K562 (cell line): ENCODE measurements around the gene KLHL24. TPM values are rescaled to one million over a fixed set of nuclear protein-coding genes. Genes with fewer than 3 reads are reported as not detected.

Source experiments
- ATAC-seq: fragments of 200-7000 bp; cut with Tn5 transposase; 3 replicates; pipeline ENCODE4 v1.9.1; 2020; ENCODE audit warnings: moderate library complexity
- BruUV-seq: library from RNA; stranded (reverse); fragments of 400-500 nt; replicated peaks from 2 replicates; lab custom pipeline; 2021; lab: Mats Ljungman, UMichigan
- CTCF ChIA-PET: fragments of 300-600 bp; formaldehyde crosslinking; extraction: SDS; loops from one replicate; lab custom pipeline; 2021; ENCODE audit warnings: low intra/inter-chr PET ratio; lab: Yijun Ruan, JAX
- POLR2A ChIA-PET: fragments of 300-600, 350-650 bp; sonication (Branson Sonifier 250); formaldehyde crosslinking; extraction: SDS; loops from one replicate; lab custom pipeline; 2021; ENCODE audit warnings: antibody characterized with exemption, inconsistent platforms; lab: Yijun Ruan, JAX
- DNase-seq, 4 experiments: peaks; one replicate each; pipeline versions ENCODE4 v3.0.0 to v3.0.0-alpha.2; 2011 to 2018; ENCODE audit warnings: low spot score in 3 of 4, mixed read lengths in 3 of 4; ENCODE audit errors: extremely low read depth in 1 of 4
- FAIRE-seq: peaks from 2 replicates; lab custom pipeline; 2011; peaks lifted over from hg19 to GRCh38; lab: Jason Lieb, UNC
- H2AFZ ChIP-seq: 2 replicates; pipeline ENCODE4 v1.6.0; 2011; ENCODE audit warnings: low read depth, low read length, control low read depth, inconsistent platforms
- H3K27ac ChIP-seq: fragments of 200-600 bp; 3 replicates; pipeline ENCODE4 v1.8.0; 2011; ENCODE audit warnings: low read depth, mild to moderate bottlenecking, control low read depth, inconsistent platforms, low read length, moderate library complexity, mixed read lengths; ENCODE audit errors: extremely low read depth
- H3K27me3 ChIP-seq, 2 experiments: fragments of 300-600 bp in 1 of 2; 2 replicates in 1 of 2; 3 replicates in 1 of 2; pipeline versions ENCODE4 v1.6.0 to v1.8.0; 2011; ENCODE audit warnings: inconsistent platforms in 2 of 2, low read length in 2 of 2, mild to moderate bottlenecking in 1 of 2, mixed read lengths in 1 of 2, moderate library complexity in 1 of 2; ENCODE audit not compliant: control insufficient read depth in 2 of 2, insufficient read depth in 2 of 2
- H3K36me3 ChIP-seq: fragments of 300-600 bp; 3 replicates; pipeline ENCODE4 v1.8.0; 2011; ENCODE audit warnings: mild to moderate bottlenecking, low read length, inconsistent platforms; ENCODE audit not compliant: control insufficient read depth, insufficient read depth
- H3K4me1 ChIP-seq, 2 experiments: fragments of 200-600 bp in 1 of 2; replicated peaks in 1 of 2; 2 replicates in 1 of 2; 3 replicates in 1 of 2; pipeline versions ENCODE4 v1.5.1 to v1.8.0; 2011; ENCODE audit warnings: inconsistent platforms in 2 of 2, low read length in 2 of 2, mild to moderate bottlenecking in 1 of 2, mixed read lengths in 1 of 2, moderate library complexity in 1 of 2; ENCODE audit not compliant: control insufficient read depth in 2 of 2, insufficient read depth in 2 of 2
- H3K4me2 ChIP-seq: 2 replicates; pipeline ENCODE4 v1.6.1; 2011; ENCODE audit warnings: low read length, control low read depth, inconsistent platforms, mixed read lengths; ENCODE audit not compliant: insufficient read depth
- H3K4me3 ChIP-seq: fragments of 200-600 bp; sonication (generic), shearing (Covaris generic); 2 replicates; pipeline ENCODE4 v1.5.1; 2016; ENCODE audit warnings: control low read depth, inconsistent platforms
- H3K79me2 ChIP-seq: fragments of 200-600 bp; 3 replicates; pipeline ENCODE4 v1.8.0; 2011; ENCODE audit warnings: low read length, inconsistent platforms; ENCODE audit not compliant: control insufficient read depth, insufficient read depth
- H3K9ac ChIP-seq, 2 experiments: 2 replicates each; pipeline versions ENCODE4 v1.6.0 to v1.6.1; 2011; ENCODE audit warnings: low read depth in 2 of 2, low read length in 2 of 2, control low read depth in 1 of 2, inconsistent platforms in 1 of 2, mild to moderate bottlenecking in 1 of 2, mixed read lengths in 1 of 2; ENCODE audit not compliant: insufficient read depth in 1 of 2
- H3K9me1 ChIP-seq: one replicate; pipeline ENCODE4 v1.6.0; 2011; ENCODE audit warnings: inconsistent platforms, mild to moderate bottlenecking, low read length, moderate library complexity; ENCODE audit not compliant: control insufficient read depth, insufficient read depth
- H3K9me3 ChIP-seq: replicated peaks from 2 replicates; pipeline ENCODE4 v1.5.1; 2011; ENCODE audit warnings: low read depth, low read length, inconsistent platforms; ENCODE audit not compliant: control insufficient read depth, insufficient read depth
- H4K20me1 ChIP-seq: replicated peaks from 2 replicates; pipeline ENCODE4 v1.6.1; 2011; ENCODE audit warnings: low read length, inconsistent platforms, mixed read lengths; ENCODE audit not compliant: control insufficient read depth, insufficient read depth
- BHLHE40 ChIP-seq: IDR thresholded peaks from 2 replicates; pipeline ENCODE4 v1.6.1; 2011; ENCODE audit warnings: low read length, improper control_type of control experiment
- CREB5 ChIP-seq: fragments of 250-450 bp; sonication (Bioruptor Pico); IDR thresholded peaks from 2 replicates; pipeline ENCODE4 v1.5.0; 2020; ENCODE audit warnings: mild to moderate bottlenecking
- DNMT1 ChIP-seq: fragments of 450-650 bp; IDR thresholded peaks from 2 replicates; pipeline ENCODE4 v1.6.1; 2016; ENCODE audit warnings: antibody characterized with exemption, mild to moderate bottlenecking
- ESRRA ChIP-seq: fragments of 450-650 bp; IDR thresholded peaks from 2 replicates; pipeline ENCODE4 v1.6.1; 2014; ENCODE audit warnings: low read depth, mild to moderate bottlenecking, moderate library complexity, borderline replicate concordance
- ETV6 ChIP-seq, 3 experiments: fragments of 150-350 bp in 1 of 3; sonication (generic) in 1 of 3; formaldehyde crosslinking in 1 of 3; IDR thresholded peaks; 2 replicates each; pipeline versions ENCODE4 v1.6.1 to v1.8.0; 2014 to 2022; ENCODE audit warnings: borderline replicate concordance in 2 of 3, low read depth in 2 of 3, antibody characterized with exemption in 1 of 3, low read length in 1 of 3, mild to moderate bottlenecking in 1 of 3, missing genetic modification reagents in 1 of 3
- KAT2B ChIP-seq: IDR thresholded peaks from one replicate; pipeline ENCODE4 v1.6.1; 2012; ENCODE audit warnings: low read depth, mild to moderate bottlenecking, control low read depth, inconsistent platforms, low read length, moderate library complexity
- KAT8 ChIP-seq: fragments of 450-650 bp; IDR thresholded peaks from 2 replicates; pipeline ENCODE4 v1.6.1; 2016; ENCODE audit warnings: low read depth, mild to moderate bottlenecking
- KLF6 ChIP-seq: fragments of 250-450 bp; sonication (Bioruptor Pico); IDR thresholded peaks from 2 replicates; pipeline ENCODE4 v1.4.0; 2020; ENCODE audit warnings: mild to moderate bottlenecking, moderate library complexity, borderline replicate concordance
- LARP7 ChIP-seq: fragments of 450-650 bp; IDR thresholded peaks from 2 replicates; pipeline ENCODE4 v1.6.1; 2016
- MYNN ChIP-seq, 2 experiments: sonication (generic); formaldehyde crosslinking in 1 of 2; IDR thresholded peaks; 2 replicates each; pipeline versions ENCODE4 v1.5.0 to v1.6.1; 2016 to 2020; ENCODE audit warnings: antibody characterized with exemption in 1 of 2, missing genetic modification reagents in 1 of 2
- POLR2H ChIP-seq: IDR thresholded peaks from 2 replicates; pipeline ENCODE4 v1.6.1; 2016; ENCODE audit warnings: missing genetic modification characterization, low read depth, mild to moderate bottlenecking, control low read depth, missing compliant biosample characterization, moderate library complexity
- RBFOX2 ChIP-seq: fragments of 200-400 bp; formaldehyde crosslinking; IDR thresholded peaks from 2 replicates; pipeline ENCODE4 v1.6.1; 2017; ENCODE audit warnings: low read depth, mild to moderate bottlenecking, low read length, moderate library complexity
- TCFL5 ChIP-seq: fragments of 250-450 bp; sonication (Bioruptor Pico); conservative IDR thresholded peaks from 2 replicates; pipeline ENCODE4 v1.6.1; 2021; ENCODE audit warnings: mild to moderate bottlenecking, moderate library complexity, matching md5 sums
- ZNF174 ChIP-seq: fragments of 250-450 bp; sonication (Bioruptor Pico); IDR thresholded peaks from 2 replicates; pipeline ENCODE4 v1.4.0; 2020; ENCODE audit warnings: mild to moderate bottlenecking
- ZNF280A ChIP-seq: fragments of 450-650 bp; IDR thresholded peaks from 2 replicates; pipeline ENCODE4 v1.6.1; 2018; ENCODE audit warnings: mild to moderate bottlenecking, low read depth; ENCODE audit not compliant: partially characterized antibody
- WGBS: fragments of 100-300 bp; shearing (Covaris generic); methylation state at CpG from one replicate; pipeline ENCODE4 v1.1.6; 2016; ENCODE audit warnings: low coverage, mixed read lengths; ENCODE audit not compliant: insufficient coverage; ENCODE audit errors: missing lambda C conversion rate; 5-methylcytosine and 5-hydroxymethylcytosine counted together
- in situ Hi-C: fragments of 300-500 bp; cut with MboI; formaldehyde crosslinking; loops from 4 replicates; pipeline ENCODE4 v1.15.0; 2018; ENCODE audit warnings: inconsistent platforms, mixed read lengths
- intact Hi-C: fragments of 100-400 bp; cut with micrococcal nuclease; formaldehyde crosslinking; loops from 2 replicates; pipeline ENCODE4 v1.14.2; 2022
- polyA plus RNA-seq, 8 experiments: library from polyadenylated mRNA; depleted of rRNA in 4 of 8; stranded (reverse) in 5 of 8; unstranded in 3 of 8; fragments of >200 nt; fragmentation: Nextera tagmentation in 2 of 8; fragmentation: Illumina TruSeq in 1 of 8; extraction: Ambion mirVana in 2 of 8; extraction: Trizol in 1 of 8; gene quantifications; 2 replicates each; pipeline versions ENCODE4 v1.2.1 to v1.2.3, GENCODE V29; 2011 to 2014; ENCODE audit warnings: inconsistent platforms in 1 of 8, missing spikeins in 1 of 8
- total RNA-seq, 7 experiments: library from RNA; depleted of rRNA in 6 of 7; stranded (reverse); fragments of >200 nt in 6 of 7; fragmentation: Illumina TruSeq in 2 of 7; extraction: Trizol in 2 of 7; gene quantifications; 2 replicates each; pipeline versions ENCODE4 v1.2.1 to v1.2.3, GENCODE V29; 2011 to 2021; ENCODE audit warnings: low replicate concordance in 1 of 7

KLHL24 gene
- total and polyA plus RNA-seq, 9 of the 15 experiments (the other 6 are each of a cell fraction or from before 2014, with no cell fraction given) = 3.3 to 21.2 (median 14.2) TPM

- no peak for TF ChIP-seq POLR2H (tag)
- no peak for TF ChIP-seq MYNN (IDR thresholded peaks at IDR 0.05)
- TF ChIP-seq MYNN (CRISPR knock-in tag; IDR thresholded peaks at IDR 0.05) = no peak
- no peak for TF ChIP-seq ETV6 (IDR thresholded peaks at IDR 0.05; ENCODE audit: borderline replicate concordance in 1 of 2, low read depth in 2 of 2, low read length in 1 of 2)
- no peak for TF ChIP-seq ETV6 (CRISPR knock-in tag; IDR thresholded peaks at IDR 0.05; ENCODE audit: borderline replicate concordance)
- TF ChIP-seq, all 486 proteins: peak for 0
Measured at GRCh38 chr3:183618542-183618941, 16.9 kb upstream of the KLHL24 start (continued).

- no peak overlapping the region for H3K4me3 ChIP-seq
- ChIA-PET POLR2A (interaction anchor here (0.7 to 1.0 kb wide), 2 partner anchors 15 to 1043 kb away, joined by 3 to 4 read pairs; no protein-coding TSS in a partner anchor), CTCF (no interaction called here)
- WGBS = 24% methylated on average over 4 of the region's 4 CpGs
- H2AFZ ChIP-seq = 0 out of 2 replicates have a peak overlapping the region, but pooled peaks have one; percentile 18
- ATAC-seq (no peak), FAIRE-seq (no peak), DNase-seq (no peak)
- H3K36me3 ChIP-seq = no peaks in the 10 kb centered on the region
- TF ChIP-seq TCFL5 (CRISPR knock-in tag) (no peak), ZNF174 (CRISPR knock-in tag) (no peak), DNMT1 (no peak), ESRRA (no peak), RBFOX2 (no peak), KAT2B (no peak), LARP7 (no peak), BHLHE40 (no peak), KLF6 (no peak), ZNF280A (no peak), CREB5 (CRISPR knock-in tag) (no peak), KAT8 (no peak)
- no peaks in the 10 kb centered on the region for H3K9me3 ChIP-seq
- in situ Hi-C loops = no loop called here
- H3K9ac ChIP-seq = no peak overlapping the region
- no peak overlapping the region for H3K27ac ChIP-seq
- peaks cover 3 to 4% of the 10 kb centered on the region in 2 experiments; a peak in 3 of 5 replicates for H3K4me1 ChIP-seq
- H3K79me2 ChIP-seq = no peaks in the 10 kb centered on the region
- H4K20me1 ChIP-seq = no peaks in the 10 kb centered on the region
- no TSS peak for BruUV-seq
- intact Hi-C loops = no loop called here
- H3K4me2 ChIP-seq = no peak overlapping the region
- no peaks in the 10 kb centered on the region for H3K9me1 ChIP-seq
- peaks cover 0 to 2% of the 10 kb centered on the region in 2 experiments; a peak in 1 of 5 replicates for H3K27me3 ChIP-seq
Measured at GRCh38 chr3:183619010-183619409, 16.4 kb upstream of the KLHL24 start.
